Hair follicle dermal papilla cell (primary cell): ENCODE measurements around the gene TTC6. TPM values are rescaled to one million over a fixed set of nuclear protein-coding genes. Genes with fewer than 3 reads are reported as not detected.

Source experiments
- total RNA-seq: library from RNA; depleted of rRNA; stranded (reverse); fragments of >200 nt; gene quantifications from 2 replicates; pipeline ENCODE4 v1.2.3, GENCODE V29; 2012

Gene TTC6, protein sequence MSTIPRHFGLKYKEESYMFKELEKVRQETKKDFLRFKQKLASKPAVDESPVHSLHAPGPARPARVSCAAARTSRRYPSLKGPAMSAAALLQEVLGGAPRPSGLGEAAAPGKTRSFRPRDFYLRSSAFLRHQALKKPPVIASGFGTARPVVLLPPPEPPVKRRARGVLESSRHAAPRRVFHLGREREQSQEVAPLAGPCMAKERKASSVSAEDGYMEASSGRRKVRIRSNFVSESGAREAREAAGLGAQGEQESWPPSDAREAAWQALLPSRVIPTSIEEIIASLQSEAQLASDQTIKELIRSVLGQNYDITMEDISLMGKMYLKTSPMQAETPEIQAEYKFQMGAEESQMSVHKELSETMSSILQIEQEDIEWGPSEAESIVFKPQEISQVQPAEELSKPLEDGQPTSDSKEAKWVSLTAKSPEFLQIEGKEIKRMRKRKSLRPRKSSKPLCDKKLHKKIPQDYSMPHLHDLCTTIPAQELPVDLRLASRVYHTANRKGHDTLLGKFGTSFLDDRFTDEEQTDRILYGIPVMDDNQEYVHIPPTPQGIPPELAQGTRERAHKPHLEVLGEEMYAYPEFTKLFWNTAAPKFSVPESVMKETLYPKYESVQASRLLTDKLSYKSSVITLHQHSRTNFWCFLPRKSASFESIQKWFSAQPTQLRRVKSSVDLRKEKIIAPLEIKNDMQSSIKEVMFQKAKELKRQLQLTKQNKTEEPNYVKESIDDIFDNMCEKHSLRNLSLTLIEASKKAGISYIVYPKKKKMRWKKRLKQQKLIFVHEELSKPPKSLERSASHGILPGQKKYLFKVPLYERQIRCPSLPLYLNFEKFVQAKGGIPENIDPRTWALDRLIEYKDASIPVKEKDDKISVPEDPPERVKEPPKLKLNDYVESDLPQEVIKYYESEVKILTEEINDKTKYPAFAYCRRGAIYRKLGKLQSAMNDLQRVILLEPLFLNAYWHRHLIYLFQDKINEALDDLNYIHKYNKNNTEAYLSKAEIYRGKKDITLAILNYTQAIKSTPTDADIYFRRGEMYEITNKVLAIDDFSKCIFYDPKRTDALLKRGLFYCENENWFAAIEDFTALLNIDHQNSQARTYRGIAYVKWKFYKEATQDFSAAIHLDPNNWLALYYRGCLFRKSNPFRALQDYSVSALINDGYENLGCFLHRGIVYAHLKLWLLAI (N-terminal part only)
- under 0.01 TPM in 1 of 2 replicates, not detected in the other for total RNA-seq

DNA sequence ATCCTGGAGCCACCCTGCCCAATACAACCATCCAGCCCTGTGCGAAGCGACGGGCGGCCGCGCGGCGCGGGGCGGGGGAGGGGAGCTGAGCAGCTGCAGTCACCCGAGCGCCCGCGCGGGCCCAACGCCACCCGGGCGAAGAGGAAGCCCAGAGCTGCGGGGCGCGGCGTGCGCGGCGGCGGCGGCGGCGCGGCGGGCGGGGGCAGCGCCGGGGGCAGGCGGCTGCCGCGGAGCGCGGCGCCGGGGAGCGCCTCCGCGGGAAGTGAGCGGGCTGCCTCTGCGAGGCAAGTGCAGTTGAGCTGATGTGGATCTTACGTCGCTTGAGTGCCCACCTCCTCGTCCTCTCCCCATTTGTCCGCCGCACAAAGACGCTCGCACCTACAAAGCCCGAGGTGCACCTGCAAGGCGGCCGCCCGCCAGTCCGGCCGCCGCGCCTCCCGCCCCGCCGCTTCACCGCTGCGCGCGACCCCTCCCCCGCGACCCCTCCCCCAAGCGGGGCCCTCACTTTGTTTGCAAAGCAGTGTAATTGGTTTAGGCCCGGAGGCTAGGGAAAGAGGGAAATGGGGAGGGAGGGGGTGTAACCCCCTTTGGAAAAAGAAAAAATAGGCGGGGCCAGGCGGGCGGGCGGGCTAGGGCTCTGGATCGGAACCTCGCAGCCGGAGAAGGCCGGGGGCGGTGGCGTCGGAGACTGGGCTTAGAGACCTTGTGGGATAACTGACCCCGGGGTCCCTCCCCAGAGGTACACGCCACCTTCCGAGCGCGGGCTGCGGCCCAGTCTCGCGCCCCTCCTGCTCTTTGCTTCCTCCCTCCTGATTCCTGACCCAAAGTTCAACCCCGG is at the start of gene TTC6, which contains the start of gene FOXA1:
TTC6 (plus strand) TSS at position 659 of the 838 bp plus-strand sequence. CDS start 26,436 bp downstream, outside the sequence.
FOXA1 (minus strand) TSS at position 279 of the 838 bp plus-strand sequence; CDS start at position 2, 277 bp downstream.

Other genes starting within 250 kb of the TTC6 start
- gene FOXA1, start 380 bp upstream of the TTC6 start, total RNA-seq, result under 0.01 and 0.24 TPM in 2 replicates